Endothelial cell of umbilical vein (primary cell): ENCODE results near the gene DAB2IP. TPM values are rescaled to one million over a fixed set of nuclear protein-coding genes. Genes with fewer than 3 reads are reported as not detected.
A peak's percentile ranks its signal among the peaks of the same experiment; 100 is the strongest.

ENCODE experiments used
- BruUV-seq: library from RNA; stranded (reverse); fragments of 400-500 nt; replicated peaks from 2 replicates; lab custom pipeline; 2021; lab: Mats Ljungman, UMichigan
- CTCF ChIA-PET: fragments of 300-600, 350-600 bp; sonication (Branson Sonifier 250); formaldehyde crosslinking; loops from one replicate; lab custom pipeline; 2021; ENCODE audit warnings: antibody characterized with exemption, inconsistent platforms; lab: Charles Lee
- POLR2A ChIA-PET: fragments of 300-600, 350-600 bp; sonication (Branson Sonifier 250); formaldehyde crosslinking; loops from one replicate; lab custom pipeline; 2021; ENCODE audit warnings: antibody characterized with exemption, inconsistent platforms; lab: Charles Lee
- DNase-seq: peaks from one replicate; pipeline ENCODE4 v3.0.0-alpha.2; 2011; ENCODE audit warnings: low read depth, low spot score
- FAIRE-seq: peaks from 2 replicates; lab custom pipeline; 2011; peaks lifted over from hg19 to GRCh38; lab: Jason Lieb, UNC
- H2AFZ ChIP-seq: 2 replicates; pipeline ENCODE4 v1.6.0; 2012; ENCODE audit warnings: low read depth, low read length, control low read depth, inconsistent platforms
- H3K27ac ChIP-seq: 2 replicates; pipeline ENCODE4 v1.5.1; 2011; ENCODE audit warnings: low read depth, mild to moderate bottlenecking, control low read depth, low read length, moderate library complexity; ENCODE audit not compliant: insufficient read depth
- H3K27me3 ChIP-seq, 2 experiments: 2 replicates each; pipeline versions ENCODE4 v1.6.0 to v1.6.1; 2011; ENCODE audit warnings: low read length in 2 of 2, mixed read lengths in 1 of 2; ENCODE audit not compliant: control insufficient read depth in 2 of 2, insufficient read depth in 2 of 2
- H3K36me3 ChIP-seq, 2 experiments: 2 replicates in 1 of 2; 3 replicates in 1 of 2; pipeline ENCODE4 v1.5.1; 2011; ENCODE audit warnings: low read length in 2 of 2, mild to moderate bottlenecking in 1 of 2, moderate library complexity in 1 of 2; ENCODE audit not compliant: control insufficient read depth in 2 of 2, insufficient read depth in 2 of 2; ENCODE audit errors: extremely low read depth in 1 of 2
- H3K4me1 ChIP-seq: 3 replicates; pipeline ENCODE4 v1.5.1; 2011; ENCODE audit warnings: mild to moderate bottlenecking, low read length; ENCODE audit not compliant: control insufficient read depth, insufficient read depth; ENCODE audit errors: extremely low read depth
- H3K4me2 ChIP-seq: 2 replicates; pipeline ENCODE4 v1.6.1; 2011; ENCODE audit warnings: low read length, control low read depth, mixed read lengths; ENCODE audit not compliant: insufficient read depth
- H3K4me3 ChIP-seq, 3 experiments: fragments of 200-600 bp in 1 of 3; sonication (generic), shearing (Covaris generic) in 1 of 3; replicated peaks in 1 of 3; 2 replicates each; pipeline ENCODE4 v1.5.1; 2011 to 2016; ENCODE audit warnings: control low read depth in 3 of 3, low read length in 3 of 3, mild to moderate bottlenecking in 2 of 3, inconsistent platforms in 1 of 3, low read depth in 1 of 3, moderate library complexity in 1 of 3; ENCODE audit not compliant: insufficient read depth in 1 of 3
- H3K79me2 ChIP-seq: 2 replicates; pipeline ENCODE4 v1.6.0; 2012; ENCODE audit warnings: low read length, inconsistent platforms; ENCODE audit not compliant: control insufficient read depth, insufficient read depth
- H3K9ac ChIP-seq: replicated peaks from 2 replicates; pipeline ENCODE3; 2011; ENCODE audit warnings: low read length, control low read depth; ENCODE audit not compliant: insufficient read depth; ENCODE audit errors: extremely low read depth
- H3K9me1 ChIP-seq: replicated peaks from 3 replicates; pipeline ENCODE4 v1.6.0; 2011; ENCODE audit warnings: mild to moderate bottlenecking, low read length; ENCODE audit not compliant: control insufficient read depth, insufficient read depth; ENCODE audit errors: extremely low read depth
- H3K9me3 ChIP-seq: replicated peaks from 2 replicates; pipeline ENCODE4 v1.5.1; 2012; ENCODE audit warnings: low read length, inconsistent platforms; ENCODE audit not compliant: control insufficient read depth, insufficient read depth
- H4K20me1 ChIP-seq: replicated peaks from 2 replicates; pipeline ENCODE3; 2011; ENCODE audit warnings: mild to moderate bottlenecking, low read length; ENCODE audit not compliant: control insufficient read depth, insufficient read depth; ENCODE audit errors: extremely low read depth
- EZH2 ChIP-seq: IDR thresholded peaks from 2 replicates; pipeline ENCODE4 v1.6.1; 2012; ENCODE audit warnings: borderline replicate concordance, low read depth, mild to moderate bottlenecking, moderate library complexity, low read length, inconsistent platforms; ENCODE audit not compliant: severe bottlenecking
- FOS ChIP-seq: IDR thresholded peaks from 2 replicates; pipeline ENCODE4 v1.6.1; 2011; ENCODE audit warnings: mild to moderate bottlenecking, low read length, moderate library complexity, borderline replicate concordance; ENCODE audit not compliant: insufficient read depth
- GATA2 ChIP-seq: IDR thresholded peaks from 2 replicates; pipeline ENCODE4 v1.7.0; 2011; ENCODE audit warnings: low read depth, mild to moderate bottlenecking, moderate library complexity, mixed read lengths, low read length; ENCODE audit not compliant: insufficient read length, insufficient read depth
- JUN ChIP-seq: IDR thresholded peaks from 2 replicates; pipeline ENCODE4 v1.6.1; 2011; ENCODE audit warnings: borderline replicate concordance, low read depth; ENCODE audit not compliant: insufficient read length, insufficient read depth
- MYC ChIP-seq: IDR thresholded peaks from one replicate; pipeline ENCODE4 v1.6.1; 2011; ENCODE audit warnings: mild to moderate bottlenecking, low read depth, low read length
- POLR2A ChIP-seq: IDR thresholded peaks from 2 replicates; pipeline ENCODE4 v1.6.1; 2012; ENCODE audit warnings: low read depth, mild to moderate bottlenecking, control low read depth, low read length
- POLR2AphosphoS5 ChIP-seq: IDR thresholded peaks from 2 replicates; pipeline ENCODE4 v1.6.1; 2012; ENCODE audit warnings: low read depth, mild to moderate bottlenecking, control low read depth, low read length, moderate library complexity; ENCODE audit not compliant: insufficient read depth
- dilution Hi-C: fragments of 300-500 bp; cut with MboI; formaldehyde crosslinking; loops from one replicate; pipeline ENCODE4 v1.15.0; 2019; ENCODE audit warnings: low sequenced_read_pairs; ENCODE audit not compliant: extremely low pct_ligation_motif_present
- intact Hi-C: fragments of 100-400 bp; cut with micrococcal nuclease; formaldehyde crosslinking; loops from one replicate; pipeline ENCODE4 v1.10.0; 2022
- polyA plus RNA-seq, 4 experiments: library from polyadenylated mRNA; depleted of rRNA in 3 of 4; stranded (reverse) in 3 of 4; unstranded in 1 of 4; fragments of >200 nt; gene quantifications; 2 replicates each; pipeline versions ENCODE4 v1.2.1 to v1.2.3, GENCODE V29; 2011 to 2012; ENCODE audit warnings: missing spikeins in 1 of 4
- total RNA-seq: library from RNA; stranded (reverse); gene quantifications from 2 replicates; pipeline ENCODE4 v1.2.3, GENCODE V29; 2021
- TF ChIP-seq, protein P1 (sequence below): IDR thresholded peaks from 2 replicates; pipeline ENCODE4 v1.6.1; 2011; ENCODE audit not compliant: insufficient read depth, insufficient read length
- TF ChIP-seq, protein P2 (sequence below), 2 donors: IDR thresholded peaks; 1 replicate in 1 of 2; 2 replicates in 1 of 2; pipeline ENCODE4 v1.5.1; 2011; ENCODE audit warnings: low read length in 2 of 2, mild to moderate bottlenecking in 2 of 2, moderate library complexity in 2 of 2, control low read depth in 1 of 2, inconsistent platforms in 1 of 2, low read depth in 1 of 2; ENCODE audit not compliant: insufficient read depth in 1 of 2; ENCODE audit errors: extremely low read depth in 1 of 2

DAB2IP gene
- total and polyA plus RNA-seq, 2 donors (not counting 3 experiments of a cell fraction or from before 2014, with no cell fraction given), result 29.2 to 53.6 TPM

DNA sequence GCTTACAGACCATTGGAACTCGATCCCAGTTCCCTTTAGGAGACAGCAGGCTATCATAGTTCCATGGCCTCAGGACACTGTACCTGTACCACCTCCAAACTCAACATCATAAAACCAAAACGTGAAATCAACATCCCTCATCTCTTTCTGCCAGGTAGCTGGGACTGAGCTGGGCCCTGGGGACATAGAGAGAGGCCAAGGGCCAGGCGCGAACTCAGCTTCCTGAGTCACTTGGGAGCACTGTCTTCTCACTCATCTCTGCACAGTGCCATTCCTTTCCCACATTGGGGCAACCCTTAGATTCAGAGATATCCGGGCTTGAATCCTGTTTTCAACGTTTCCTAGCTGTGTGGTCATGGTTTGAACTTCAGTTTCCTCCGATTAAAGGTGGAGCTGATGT, 12.2 kb downstream of the DAB2IP start:
- DNase-seq (no peak), FAIRE-seq (peak; percentile 53)
- Histone ChIP-seq H3K9me1 (no peaks in the 10 kb centered on the region), H3K4me1 (peaks cover 21% of the 10 kb centered on the region), H3K27me3 (no peaks in the 10 kb centered on the region), H3K9me3 (no peaks in the 10 kb centered on the region), H3K4me3 (no peak overlapping the region), H3K36me3 (no peaks in the 10 kb centered on the region), H3K79me2 (no peaks in the 10 kb centered on the region), H3K4me2 (no peak overlapping the region), H2AFZ (no peak overlapping the region), H3K9ac (no peak overlapping the region), H3K27ac (no peak overlapping the region), H4K20me1 (no peaks in the 10 kb centered on the region)
- POLR2A ChIA-PET, result no interaction called here
- no peak for TF ChIP-seq JUN
- TF ChIP-seq GATA2, result no peak
- no peak for TF ChIP-seq FOS
- TF ChIP-seq, protein P1, sequence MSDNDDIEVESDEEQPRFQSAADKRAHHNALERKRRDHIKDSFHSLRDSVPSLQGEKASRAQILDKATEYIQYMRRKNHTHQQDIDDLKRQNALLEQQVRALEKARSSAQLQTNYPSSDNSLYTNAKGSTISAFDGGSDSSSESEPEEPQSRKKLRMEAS, result no peak
- TF ChIP-seq MYC, result no peak
- no peak for TF ChIP-seq EZH2
- TF ChIP-seq POLR2AphosphoS5, result no peak
- TF ChIP-seq, protein P2, sequence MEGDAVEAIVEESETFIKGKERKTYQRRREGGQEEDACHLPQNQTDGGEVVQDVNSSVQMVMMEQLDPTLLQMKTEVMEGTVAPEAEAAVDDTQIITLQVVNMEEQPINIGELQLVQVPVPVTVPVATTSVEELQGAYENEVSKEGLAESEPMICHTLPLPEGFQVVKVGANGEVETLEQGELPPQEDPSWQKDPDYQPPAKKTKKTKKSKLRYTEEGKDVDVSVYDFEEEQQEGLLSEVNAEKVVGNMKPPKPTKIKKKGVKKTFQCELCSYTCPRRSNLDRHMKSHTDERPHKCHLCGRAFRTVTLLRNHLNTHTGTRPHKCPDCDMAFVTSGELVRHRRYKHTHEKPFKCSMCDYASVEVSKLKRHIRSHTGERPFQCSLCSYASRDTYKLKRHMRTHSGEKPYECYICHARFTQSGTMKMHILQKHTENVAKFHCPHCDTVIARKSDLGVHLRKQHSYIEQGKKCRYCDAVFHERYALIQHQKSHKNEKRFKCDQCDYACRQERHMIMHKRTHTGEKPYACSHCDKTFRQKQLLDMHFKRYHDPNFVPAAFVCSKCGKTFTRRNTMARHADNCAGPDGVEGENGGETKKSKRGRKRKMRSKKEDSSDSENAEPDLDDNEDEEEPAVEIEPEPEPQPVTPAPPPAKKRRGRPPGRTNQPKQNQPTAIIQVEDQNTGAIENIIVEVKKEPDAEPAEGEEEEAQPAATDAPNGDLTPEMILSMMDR (IDR thresholded peaks at IDR 0.05; ENCODE audit: extremely low read depth in 1 of 2, insufficient read depth in 1 of 2, low read depth in 1 of 2, low read length in 2 of 2), result no peak
- TF ChIP-seq POLR2A, result no peak
- BruUV-seq, result no TSS peak
- intact Hi-C loops, result loop anchor here (1.0 kb wide), 1 partner anchor 11 kb away; no protein-coding TSS in a partner anchor
- CTCF ChIA-PET, result interaction anchor here (1.0 to 2.9 kb wide), 5 partner anchors 9 to 28 kb away, joined by 3 to 16 read pairs (median 3); no protein-coding TSS in a partner anchor
- dilution Hi-C loops, result no loop called here
